MCF 10A (cell line): ENCODE results near the gene ACO1. TPM values are rescaled to one million over a fixed set of nuclear protein-coding genes. Genes with fewer than 3 reads are reported as not detected.

Experiments
- BruUV-seq: library from RNA; stranded (reverse); fragments of 400-500 nt; replicated peaks from 2 replicates; lab custom pipeline; 2021; lab: Mats Ljungman, UMichigan
- CTCF ChIA-PET: fragments of 300-600 bp; sonication (Branson Sonifier 250); formaldehyde crosslinking; extraction: SDS; loops from one replicate; lab custom pipeline; 2021; ENCODE audit warnings: antibody characterized with exemption, inconsistent platforms; lab: Yijun Ruan, JAX
- POLR2A ChIA-PET: fragments of 300-600, 350-650 bp; sonication (Branson Sonifier 250); formaldehyde crosslinking; extraction: SDS; loops from one replicate; lab custom pipeline; 2020; ENCODE audit warnings: antibody characterized with exemption, inconsistent platforms; lab: Yijun Ruan, JAX
- DNase-seq: peaks from one replicate; pipeline ENCODE4 v3.0.0-alpha.2; 2018; ENCODE audit not compliant: unreplicated experiment
- H3K27ac Mint-ChIP-seq: one replicate; pipeline ENCODE4 v1.8.0; 2022; ENCODE audit warnings: mild to moderate bottlenecking, low read depth, mixed read lengths; ENCODE audit not compliant: unreplicated experiment
- H3K27me3 Mint-ChIP-seq: one replicate; pipeline ENCODE4 v1.8.0; 2022; ENCODE audit warnings: mixed read lengths; ENCODE audit not compliant: insufficient read depth, unreplicated experiment
- H3K36me3 Mint-ChIP-seq: one replicate; pipeline ENCODE4 v1.8.0; 2022; ENCODE audit warnings: mild to moderate bottlenecking, moderate library complexity, mixed read lengths; ENCODE audit not compliant: insufficient read depth, unreplicated experiment
- H3K4me1 Mint-ChIP-seq: one replicate; pipeline ENCODE4 v1.8.0; 2022; ENCODE audit warnings: mixed read lengths; ENCODE audit not compliant: insufficient read depth, unreplicated experiment
- H3K4me3 Mint-ChIP-seq: one replicate; pipeline ENCODE4 v1.8.0; 2022; ENCODE audit warnings: mild to moderate bottlenecking, moderate library complexity, mixed read lengths; ENCODE audit not compliant: unreplicated experiment
- H3K9me3 Mint-ChIP-seq: one replicate; pipeline ENCODE4 v1.8.0; 2022; ENCODE audit warnings: mixed read lengths; ENCODE audit not compliant: unreplicated experiment
- CTCF ChIP-seq: fragments of 200-600 bp; IDR thresholded peaks from one replicate; pipeline ENCODE4 v1.8.0; 2022; ENCODE audit warnings: antibody characterized with exemption, mild to moderate bottlenecking; ENCODE audit not compliant: unreplicated experiment
- intact Hi-C: fragments of 100-400 bp; cut with micrococcal nuclease; formaldehyde crosslinking; loops from 2 replicates; pipeline ENCODE4 v1.14.1; 2022
- total RNA-seq: library from RNA; stranded (reverse); gene quantifications from 2 replicates; pipeline ENCODE4 v1.2.3, GENCODE V29; 2022

ACO1 gene
- total RNA-seq, 1 experiment from 2014 or later, result 28.6 TPM

- no peaks in the 10 kb centered on the region for H3K27me3 Mint-ChIP-seq
- TF ChIP-seq CTCF, result no peak
- ChIA-PET CTCF (interaction anchor here (0.7 to 4.2 kb wide), 2 partner anchors 56 to 73 kb away, joined by 3 to 20 read pairs; no protein-coding TSS in a partner anchor), POLR2A (no interaction called here)
- no peak overlapping the region for H3K27ac Mint-ChIP-seq
- H3K9me3 Mint-ChIP-seq, result no peaks in the 10 kb centered on the region
- no peaks in the 10 kb centered on the region for H3K4me1 Mint-ChIP-seq
- no TSS peak for BruUV-seq
- no peak overlapping the region for H3K4me3 Mint-ChIP-seq
- intact Hi-C loops, result loop anchor here (5.0 kb wide), 1 partner anchor 137 kb away; the partner anchor contains the start of gene NDUFB6
- no peak for DNase-seq
- H3K36me3 Mint-ChIP-seq, result peaks cover 95% of the 10 kb centered on the region
These were observed 50.4 kb downstream of the ACO1 start for GRCh38 chr9:32434892-32435291.

GRCh38 chr9:32441678-32442077 is 57.2 kb downstream of the ACO1 start:
- no peak overlapping the region for H3K27ac Mint-ChIP-seq
- no peaks in the 10 kb centered on the region for H3K27me3 Mint-ChIP-seq
- no TSS peak for BruUV-seq
- H3K9me3 Mint-ChIP-seq, result no peaks in the 10 kb centered on the region
- no peak for TF ChIP-seq CTCF
- DNase-seq, result no peak
- ChIA-PET POLR2A (interaction anchor here (1.1 kb wide), 1 partner anchor 30 kb away, joined by 3 read pairs; no protein-coding TSS in a partner anchor), CTCF (interaction anchor here (1.8 kb wide), 1 partner anchor 9 kb away, joined by 8 read pairs; no protein-coding TSS in a partner anchor)
- intact Hi-C loops, result no loop called here
- H3K4me1 Mint-ChIP-seq, result no peaks in the 10 kb centered on the region
- H3K36me3 Mint-ChIP-seq, result peaks cover 79% of the 10 kb centered on the region
- H3K4me3 Mint-ChIP-seq, result no peak overlapping the region

GRCh38 chr9:32442433-32442832 is 58.0 kb downstream of the ACO1 start:
- Mint-ChIP-seq H3K27me3 (no peaks in the 10 kb centered on the region), H3K36me3 (peaks cover 79% of the 10 kb centered on the region), H3K9me3 (no peaks in the 10 kb centered on the region), H3K4me1 (no peaks in the 10 kb centered on the region), H3K27ac (no peak overlapping the region), H3K4me3 (no peak overlapping the region)
- DNase-seq, result no peak
- intact Hi-C loops, result no loop called here
- TF ChIP-seq CTCF, result no peak
- BruUV-seq, result no TSS peak
- ChIA-PET POLR2A (no interaction called here), CTCF (interaction anchor here (1.8 kb wide), 1 partner anchor 10 kb away, joined by 8 read pairs; no protein-coding TSS in a partner anchor)

- no peak for TF ChIP-seq CTCF
- no peak overlapping the region for H3K27ac Mint-ChIP-seq
- peaks cover 66% of the 10 kb centered on the region for H3K36me3 Mint-ChIP-seq
- DNase-seq, result no peak
- intact Hi-C loops, result no loop called here
- CTCF ChIA-PET, result interaction anchor here (0.6 to 1.7 kb wide), 3 partner anchors 17 to 692 kb away, joined by 3 to 4 read pairs (median 3); partner anchors contain the start of gene RIGI
- H3K9me3 Mint-ChIP-seq, result no peaks in the 10 kb centered on the region
- H3K27me3 Mint-ChIP-seq, result no peaks in the 10 kb centered on the region
- BruUV-seq, result no TSS peak
- POLR2A ChIA-PET, result no interaction called here
- no peaks in the 10 kb centered on the region for H3K4me1 Mint-ChIP-seq
- no peak overlapping the region for H3K4me3 Mint-ChIP-seq
These were observed 65.5 kb downstream of the ACO1 start for GRCh38 chr9:32449969-32450368.
